ENCODE data around the gene SEC22B.
A peak's percentile ranks its signal among the peaks of the same experiment; 100 is the strongest.
"Not testable (repeated sequence)": the region's sequence is repeated elsewhere in the genome, so short reads cannot be mapped to it uniquely, and the experiment has no call there.

Gene SEC22B

GRCh38 chr1:120176092-120176855, at the start of gene SEC22B:
TSS of gene SEC22B (minus strand) at chr1:120176520. CDS start at chr1:120176381, 139 bp downstream.
- peak; percentile 95 for DNase-seq (ENCODE audit: low read depth, low spot score)

- not testable (repeated sequence) for DNase-seq (ENCODE audit: low read depth, low spot score)
Measured at GRCh38 chr1:120217933-120218332, 41.6 kb upstream of the SEC22B start.

- not testable (repeated sequence) for DNase-seq (ENCODE audit: low read depth, low spot score)
Measured at GRCh38 chr1:120217175-120217929, 41.0 kb upstream of the SEC22B start.

GRCh38 chr1:120213606-120214005, 37.3 kb upstream of the SEC22B start:
- DNase-seq (ENCODE audit: low read depth, low spot score) = not testable (repeated sequence)

- DNase-seq (ENCODE audit: low read depth, low spot score) = not testable (repeated sequence)
Measured at GRCh38 chr1:120210754-120211153, 34.4 kb upstream of the SEC22B start.

- peak; percentile 14 for DNase-seq (ENCODE audit: low read depth, low spot score)
Measured at GRCh38 chr1:120196863-120197775, 20.8 kb upstream of the SEC22B start.

- not testable (repeated sequence) for DNase-seq (ENCODE audit: low read depth, low spot score)
Measured at GRCh38 chr1:120188626-120189025, 12.3 kb upstream of the SEC22B start.

GRCh38 chr1:120182176-120182707, 5.9 kb upstream of the SEC22B start:
- DNase-seq (ENCODE audit: low read depth, low spot score) = not testable (repeated sequence)

GRCh38 chr1:120179811-120180690, 3.7 kb upstream of the SEC22B start:
- DNase-seq (ENCODE audit: low read depth, low spot score) = peak; percentile 87

GRCh38 chr1:120178799-120179756, 2.8 kb upstream of the SEC22B start:
- DNase-seq (ENCODE audit: low read depth, low spot score) = peak; percentile 72

GRCh38 chr1:120178058-120178457, 1.7 kb upstream of the SEC22B start:
- not testable (repeated sequence) for DNase-seq (ENCODE audit: low read depth, low spot score)

- not testable (repeated sequence) for DNase-seq (ENCODE audit: low read depth, low spot score)
Measured at GRCh38 chr1:120175688-120176087, 632 bp downstream of the SEC22B start.

GRCh38 chr1:120164761-120165160, 11.6 kb downstream of the SEC22B start:
- not testable (repeated sequence) for DNase-seq (ENCODE audit: low read depth, low spot score)

GRCh38 chr1:120162015-120162414, 14.3 kb downstream of the SEC22B start:
- not testable (repeated sequence) for DNase-seq (ENCODE audit: low read depth, low spot score)

GRCh38 chr1:120158495-120158894, 17.8 kb downstream of the SEC22B start:
- not testable (repeated sequence) for DNase-seq (ENCODE audit: low read depth, low spot score)

- DNase-seq (ENCODE audit: low read depth, low spot score) = not testable (repeated sequence)
Measured at GRCh38 chr1:120158086-120158485, 18.2 kb downstream of the SEC22B start.

- not testable (repeated sequence) for DNase-seq (ENCODE audit: low read depth, low spot score)
Measured at GRCh38 chr1:120150138-120150822, 26.0 kb downstream of the SEC22B start.

- DNase-seq (ENCODE audit: low read depth, low spot score) = not testable (repeated sequence)
Measured at GRCh38 chr1:120149420-120150059, 26.8 kb downstream of the SEC22B start.

Data from astrocyte of the hippocampus (primary cell).